Spleen (tissue), 7 donors: Measurements from ENCODE around the gene DHRS1.

Source experiments
- POLR2AphosphoS5 ChIP-seq, 3 donors: sonication (generic); formaldehyde crosslinking; IDR thresholded peaks; one replicate each; pipeline ENCODE4 v1.5.1; 2017; ENCODE audit warnings: antibody characterized with exemption in 3 of 3
- TF ChIP-seq, protein P1 (sequence below), 11 experiments: fragments of 200-600 bp in 7 of 11; fragments of 450-650 bp in 4 of 11; sonication (generic) in 4 of 11; IDR thresholded peaks in 8 of 11; conservative IDR thresholded peaks in 3 of 11; 1 replicate in 7 of 11; 2 replicates in 4 of 11; pipeline versions ENCODE4 v1.4.0 to v1.8.0; 2016 to 2021; ENCODE audit warnings: antibody characterized with exemption in 11 of 11, inconsistent platforms in 4 of 11, mild to moderate bottlenecking in 1 of 11
- donor health status: DM: no; HTN: no; CAD: no; lungs with moderate emphysema.
- donor health status: DM: no; HTN: no; CAD: no.
- donor health status: DM: no; HTN: no; CAD: no.

DNA sequence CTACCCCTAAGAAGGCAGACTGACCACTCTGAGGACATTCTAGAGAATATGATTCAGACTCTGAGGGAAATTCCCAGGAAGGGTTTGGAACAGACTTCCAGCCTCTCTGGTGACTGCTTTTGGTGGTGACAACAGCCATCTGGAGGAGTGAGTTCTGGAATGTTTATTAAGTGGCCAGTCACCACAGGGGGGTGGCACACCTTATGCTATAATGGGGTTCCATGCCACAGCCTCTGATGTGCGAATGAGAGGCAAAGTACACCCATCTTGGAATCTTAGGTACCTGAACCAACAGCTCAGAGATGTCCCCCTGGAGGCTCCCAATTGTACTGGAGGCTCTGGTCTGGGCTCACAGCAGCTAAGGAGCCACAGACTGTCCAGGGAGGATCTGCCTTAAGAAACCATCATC, 47.7 kb downstream of the DHRS1 start:
- TF ChIP-seq, protein P1, sequence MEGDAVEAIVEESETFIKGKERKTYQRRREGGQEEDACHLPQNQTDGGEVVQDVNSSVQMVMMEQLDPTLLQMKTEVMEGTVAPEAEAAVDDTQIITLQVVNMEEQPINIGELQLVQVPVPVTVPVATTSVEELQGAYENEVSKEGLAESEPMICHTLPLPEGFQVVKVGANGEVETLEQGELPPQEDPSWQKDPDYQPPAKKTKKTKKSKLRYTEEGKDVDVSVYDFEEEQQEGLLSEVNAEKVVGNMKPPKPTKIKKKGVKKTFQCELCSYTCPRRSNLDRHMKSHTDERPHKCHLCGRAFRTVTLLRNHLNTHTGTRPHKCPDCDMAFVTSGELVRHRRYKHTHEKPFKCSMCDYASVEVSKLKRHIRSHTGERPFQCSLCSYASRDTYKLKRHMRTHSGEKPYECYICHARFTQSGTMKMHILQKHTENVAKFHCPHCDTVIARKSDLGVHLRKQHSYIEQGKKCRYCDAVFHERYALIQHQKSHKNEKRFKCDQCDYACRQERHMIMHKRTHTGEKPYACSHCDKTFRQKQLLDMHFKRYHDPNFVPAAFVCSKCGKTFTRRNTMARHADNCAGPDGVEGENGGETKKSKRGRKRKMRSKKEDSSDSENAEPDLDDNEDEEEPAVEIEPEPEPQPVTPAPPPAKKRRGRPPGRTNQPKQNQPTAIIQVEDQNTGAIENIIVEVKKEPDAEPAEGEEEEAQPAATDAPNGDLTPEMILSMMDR (IDR thresholded peaks at IDR 0.05 in 8 of 11, conservative IDR thresholded peaks at IDR 0.05 in 3 of 11): no peak
- TF ChIP-seq POLR2AphosphoS5 (IDR thresholded peaks at IDR 0.05): peak in 1 of 3 donors; percentile 11
